Endothelial cell of umbilical vein (primary cell): ENCODE measurements around the gene ZFAND2B. TPM values are rescaled to one million over a fixed set of nuclear protein-coding genes. Genes with fewer than 3 reads are reported as not detected.
A peak's percentile ranks its signal among the peaks of the same experiment; 100 is the strongest.

ENCODE experiments used
- BruUV-seq: library from RNA; stranded (reverse); fragments of 400-500 nt; replicated peaks from 2 replicates; lab custom pipeline; 2021; lab: Mats Ljungman, UMichigan
- CTCF ChIA-PET: fragments of 300-600, 350-600 bp; sonication (Branson Sonifier 250); formaldehyde crosslinking; loops from one replicate; lab custom pipeline; 2021; ENCODE audit warnings: antibody characterized with exemption, inconsistent platforms; lab: Charles Lee
- POLR2A ChIA-PET: fragments of 300-600, 350-600 bp; sonication (Branson Sonifier 250); formaldehyde crosslinking; loops from one replicate; lab custom pipeline; 2021; ENCODE audit warnings: antibody characterized with exemption, inconsistent platforms; lab: Charles Lee
- DNase-seq: peaks from one replicate; pipeline ENCODE4 v3.0.0-alpha.2; 2011; ENCODE audit warnings: low read depth, low spot score
- FAIRE-seq: peaks from 2 replicates; lab custom pipeline; 2011; peaks lifted over from hg19 to GRCh38; lab: Jason Lieb, UNC
- H2AFZ ChIP-seq: 2 replicates; pipeline ENCODE4 v1.6.0; 2012; ENCODE audit warnings: low read depth, low read length, control low read depth, inconsistent platforms
- H3K27ac ChIP-seq: 2 replicates; pipeline ENCODE4 v1.5.1; 2011; ENCODE audit warnings: low read depth, mild to moderate bottlenecking, control low read depth, low read length, moderate library complexity; ENCODE audit not compliant: insufficient read depth
- H3K27me3 ChIP-seq, 2 experiments: 2 replicates each; pipeline versions ENCODE4 v1.6.0 to v1.6.1; 2011; ENCODE audit warnings: low read length in 2 of 2, mixed read lengths in 1 of 2; ENCODE audit not compliant: control insufficient read depth in 2 of 2, insufficient read depth in 2 of 2
- H3K36me3 ChIP-seq, 2 experiments: 2 replicates in 1 of 2; 3 replicates in 1 of 2; pipeline ENCODE4 v1.5.1; 2011; ENCODE audit warnings: low read length in 2 of 2, mild to moderate bottlenecking in 1 of 2, moderate library complexity in 1 of 2; ENCODE audit not compliant: control insufficient read depth in 2 of 2, insufficient read depth in 2 of 2; ENCODE audit errors: extremely low read depth in 1 of 2
- H3K4me1 ChIP-seq: 3 replicates; pipeline ENCODE4 v1.5.1; 2011; ENCODE audit warnings: mild to moderate bottlenecking, low read length; ENCODE audit not compliant: control insufficient read depth, insufficient read depth; ENCODE audit errors: extremely low read depth
- H3K4me2 ChIP-seq: 2 replicates; pipeline ENCODE4 v1.6.1; 2011; ENCODE audit warnings: low read length, control low read depth, mixed read lengths; ENCODE audit not compliant: insufficient read depth
- H3K4me3 ChIP-seq, 3 experiments: fragments of 200-600 bp in 1 of 3; sonication (generic), shearing (Covaris generic) in 1 of 3; replicated peaks in 1 of 3; 2 replicates each; pipeline ENCODE4 v1.5.1; 2011 to 2016; ENCODE audit warnings: control low read depth in 3 of 3, low read length in 3 of 3, mild to moderate bottlenecking in 2 of 3, inconsistent platforms in 1 of 3, low read depth in 1 of 3, moderate library complexity in 1 of 3; ENCODE audit not compliant: insufficient read depth in 1 of 3
- H3K79me2 ChIP-seq: 2 replicates; pipeline ENCODE4 v1.6.0; 2012; ENCODE audit warnings: low read length, inconsistent platforms; ENCODE audit not compliant: control insufficient read depth, insufficient read depth
- H3K9ac ChIP-seq: replicated peaks from 2 replicates; pipeline ENCODE3; 2011; ENCODE audit warnings: low read length, control low read depth; ENCODE audit not compliant: insufficient read depth; ENCODE audit errors: extremely low read depth
- H3K9me1 ChIP-seq: replicated peaks from 3 replicates; pipeline ENCODE4 v1.6.0; 2011; ENCODE audit warnings: mild to moderate bottlenecking, low read length; ENCODE audit not compliant: control insufficient read depth, insufficient read depth; ENCODE audit errors: extremely low read depth
- H3K9me3 ChIP-seq: replicated peaks from 2 replicates; pipeline ENCODE4 v1.5.1; 2012; ENCODE audit warnings: low read length, inconsistent platforms; ENCODE audit not compliant: control insufficient read depth, insufficient read depth
- H4K20me1 ChIP-seq: replicated peaks from 2 replicates; pipeline ENCODE3; 2011; ENCODE audit warnings: mild to moderate bottlenecking, low read length; ENCODE audit not compliant: control insufficient read depth, insufficient read depth; ENCODE audit errors: extremely low read depth
- EZH2 ChIP-seq: IDR thresholded peaks from 2 replicates; pipeline ENCODE4 v1.6.1; 2012; ENCODE audit warnings: borderline replicate concordance, low read depth, mild to moderate bottlenecking, moderate library complexity, low read length, inconsistent platforms; ENCODE audit not compliant: severe bottlenecking
- FOS ChIP-seq: IDR thresholded peaks from 2 replicates; pipeline ENCODE4 v1.6.1; 2011; ENCODE audit warnings: mild to moderate bottlenecking, low read length, moderate library complexity, borderline replicate concordance; ENCODE audit not compliant: insufficient read depth
- JUN ChIP-seq: IDR thresholded peaks from 2 replicates; pipeline ENCODE4 v1.6.1; 2011; ENCODE audit warnings: borderline replicate concordance, low read depth; ENCODE audit not compliant: insufficient read length, insufficient read depth
- MYC ChIP-seq: IDR thresholded peaks from one replicate; pipeline ENCODE4 v1.6.1; 2011; ENCODE audit warnings: mild to moderate bottlenecking, low read depth, low read length
- POLR2A ChIP-seq: IDR thresholded peaks from 2 replicates; pipeline ENCODE4 v1.6.1; 2012; ENCODE audit warnings: low read depth, mild to moderate bottlenecking, control low read depth, low read length
- POLR2AphosphoS5 ChIP-seq: IDR thresholded peaks from 2 replicates; pipeline ENCODE4 v1.6.1; 2012; ENCODE audit warnings: low read depth, mild to moderate bottlenecking, control low read depth, low read length, moderate library complexity; ENCODE audit not compliant: insufficient read depth
- dilution Hi-C: fragments of 300-500 bp; cut with MboI; formaldehyde crosslinking; loops from one replicate; pipeline ENCODE4 v1.15.0; 2019; ENCODE audit warnings: low sequenced_read_pairs; ENCODE audit not compliant: extremely low pct_ligation_motif_present
- intact Hi-C: fragments of 100-400 bp; cut with micrococcal nuclease; formaldehyde crosslinking; loops from one replicate; pipeline ENCODE4 v1.10.0; 2022
- polyA plus RNA-seq, 4 experiments: library from polyadenylated mRNA; depleted of rRNA in 3 of 4; stranded (reverse) in 3 of 4; unstranded in 1 of 4; fragments of >200 nt; gene quantifications; 2 replicates each; pipeline versions ENCODE4 v1.2.1 to v1.2.3, GENCODE V29; 2011 to 2012; ENCODE audit warnings: missing spikeins in 1 of 4
- total RNA-seq: library from RNA; stranded (reverse); gene quantifications from 2 replicates; pipeline ENCODE4 v1.2.3, GENCODE V29; 2021
- TF ChIP-seq, protein P1 (sequence below), 2 donors: IDR thresholded peaks; 1 replicate in 1 of 2; 2 replicates in 1 of 2; pipeline ENCODE4 v1.5.1; 2011; ENCODE audit warnings: low read length in 2 of 2, mild to moderate bottlenecking in 2 of 2, moderate library complexity in 2 of 2, control low read depth in 1 of 2, inconsistent platforms in 1 of 2, low read depth in 1 of 2; ENCODE audit not compliant: insufficient read depth in 1 of 2; ENCODE audit errors: extremely low read depth in 1 of 2

Gene ZFAND2B
- total and polyA plus RNA-seq, 2 donors (not counting 3 experiments of a cell fraction or from before 2014, with no cell fraction given), result 23.3 to 52.0 TPM

DNA sequence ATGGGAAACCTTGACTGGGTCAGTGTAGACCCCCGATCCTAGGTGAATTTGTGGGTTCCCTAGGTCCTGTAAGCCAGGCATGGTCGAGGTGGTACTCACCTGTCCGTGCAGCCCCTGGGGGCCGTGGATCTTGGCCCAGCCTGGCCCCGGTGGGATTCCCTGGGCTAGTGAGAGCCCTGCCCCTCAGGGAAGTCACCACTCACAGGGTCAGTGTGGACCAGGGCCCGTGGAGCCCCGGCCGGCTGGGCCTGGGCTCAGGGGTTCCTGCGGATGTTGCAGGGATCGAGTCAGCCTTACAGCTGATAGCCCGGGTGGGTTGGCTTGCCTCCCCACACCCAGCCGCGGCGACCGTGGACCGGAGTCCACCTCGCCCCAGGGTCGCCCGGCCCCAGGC lies 22.3 kb downstream of the ZFAND2B start:
- FAIRE-seq (peak; percentile 38), DNase-seq (no peak)
- peaks cover 20% of the 10 kb centered on the region for H3K79me2 ChIP-seq
- intact Hi-C loops, result loop anchor here (1.0 kb wide), 8 partner anchors 11 to 69 kb away; partner anchors contain the start of genes ABCB6, GLB1L, NHEJ1 and STK16
- H3K9me3 ChIP-seq, result no peaks in the 10 kb centered on the region
- peak overlapping the region; percentile 76 for H3K27ac ChIP-seq
- no peaks in the 10 kb centered on the region for H3K27me3 ChIP-seq
- H2AFZ ChIP-seq, result peak overlapping the region; percentile 78
- BruUV-seq, result TSS peak; percentile 13
- no peaks in the 10 kb centered on the region for H4K20me1 ChIP-seq
- no peaks in the 10 kb centered on the region for H3K9me1 ChIP-seq
- H3K9ac ChIP-seq, result peak overlapping the region; percentile 93
- dilution Hi-C loops, result no loop called here
- H3K36me3 ChIP-seq, result peaks cover 3 to 28% of the 10 kb centered on the region in 2 experiments
- no peak for TF ChIP-seq JUN
- TF ChIP-seq EZH2, result no peak
- no peak for TF ChIP-seq MYC
- TF ChIP-seq FOS, result no peak
- TF ChIP-seq, protein P1, sequence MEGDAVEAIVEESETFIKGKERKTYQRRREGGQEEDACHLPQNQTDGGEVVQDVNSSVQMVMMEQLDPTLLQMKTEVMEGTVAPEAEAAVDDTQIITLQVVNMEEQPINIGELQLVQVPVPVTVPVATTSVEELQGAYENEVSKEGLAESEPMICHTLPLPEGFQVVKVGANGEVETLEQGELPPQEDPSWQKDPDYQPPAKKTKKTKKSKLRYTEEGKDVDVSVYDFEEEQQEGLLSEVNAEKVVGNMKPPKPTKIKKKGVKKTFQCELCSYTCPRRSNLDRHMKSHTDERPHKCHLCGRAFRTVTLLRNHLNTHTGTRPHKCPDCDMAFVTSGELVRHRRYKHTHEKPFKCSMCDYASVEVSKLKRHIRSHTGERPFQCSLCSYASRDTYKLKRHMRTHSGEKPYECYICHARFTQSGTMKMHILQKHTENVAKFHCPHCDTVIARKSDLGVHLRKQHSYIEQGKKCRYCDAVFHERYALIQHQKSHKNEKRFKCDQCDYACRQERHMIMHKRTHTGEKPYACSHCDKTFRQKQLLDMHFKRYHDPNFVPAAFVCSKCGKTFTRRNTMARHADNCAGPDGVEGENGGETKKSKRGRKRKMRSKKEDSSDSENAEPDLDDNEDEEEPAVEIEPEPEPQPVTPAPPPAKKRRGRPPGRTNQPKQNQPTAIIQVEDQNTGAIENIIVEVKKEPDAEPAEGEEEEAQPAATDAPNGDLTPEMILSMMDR (IDR thresholded peaks at IDR 0.05; ENCODE audit: extremely low read depth in 1 of 2, insufficient read depth in 1 of 2, low read depth in 1 of 2, low read length in 2 of 2), result no peak
- TF ChIP-seq POLR2A, result no peak
- TF ChIP-seq POLR2AphosphoS5, result no peak
- H3K4me1 ChIP-seq, result peaks cover 15% of the 10 kb centered on the region
- CTCF ChIA-PET, result interaction anchor here (1.1 to 1.9 kb wide), 6 partner anchors 11 to 59 kb away, joined by 3 to 16 read pairs (median 5); partner anchors contain the start of genes ABCB6, DNAJB2, SLC23A3 and ZFAND2B
- peak overlapping the region; percentile 99 for H3K4me2 ChIP-seq
- H3K4me3 ChIP-seq, result peak overlapping the region; percentile 70 to 76 (median 70)
- POLR2A ChIA-PET, result interaction anchor here (0.9 to 1.9 kb wide), 5 partner anchors 10 to 53 kb away, joined by 4 to 7 read pairs (median 5); partner anchors contain the start of genes CNPPD1, GLB1L and STK16
